ENCODE measurements around the gene CDK5RAP2.

GRCh38 chr9:120382453-120382852 is 197.5 kb downstream of the CDK5RAP2 start:
- no peak for TF ChIP-seq POLR2A (IDR thresholded peaks at IDR 0.05)
- no peak for TF ChIP-seq CTCF (IDR thresholded peaks at IDR 0.05)
- no peak for TF ChIP-seq EP300 (IDR thresholded peaks at IDR 0.05)

Data from sigmoid colon (tissue), 4 donors.